H4 (cell line): ENCODE data around the gene ADAMTS20. TPM values are rescaled to one million over a fixed set of nuclear protein-coding genes. Genes with fewer than 3 reads are reported as not detected.
"Not testable (repeated sequence)": the region's sequence is repeated elsewhere in the genome, so short reads cannot be mapped to it uniquely, and the experiment has no call there.

Source experiments
- DNase-seq: peaks from one replicate; pipeline ENCODE4 v3.0.0-alpha.2; 2015; ENCODE audit warnings: low spot score
- total RNA-seq: library from RNA; depleted of rRNA; stranded (reverse); fragments of >200 nt; shearing (Covaris generic); gene quantifications from 2 replicates; pipeline ENCODE4 v1.2.3, GENCODE V29; 2014

Gene ADAMTS20
- total RNA-seq, 1 experiment from 2014 or later: 0.04 TPM

- not testable (repeated sequence) for DNase-seq
These were observed 192.0 kb downstream of the ADAMTS20 start for GRCh38 chr12:43360001-43360400.

DNA sequence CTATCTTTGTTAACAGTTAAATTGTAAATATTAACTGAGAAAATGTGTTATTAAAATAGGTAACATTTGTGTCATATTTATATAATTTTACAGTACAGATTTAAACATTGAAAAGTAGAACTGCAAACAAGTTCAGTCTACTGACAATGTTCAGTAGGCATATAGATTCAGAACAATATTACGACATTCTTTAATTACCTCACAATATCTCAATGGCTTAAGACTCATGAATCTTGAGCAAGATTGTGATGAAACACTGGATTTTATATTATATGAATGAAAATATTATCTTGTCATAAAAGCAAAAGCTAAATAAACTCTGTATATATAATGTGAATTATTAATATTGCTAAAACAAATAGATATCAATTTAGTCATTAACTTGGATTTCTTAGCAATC lies 194.9 kb downstream of the ADAMTS20 start:
- no peak for DNase-seq

DNA sequence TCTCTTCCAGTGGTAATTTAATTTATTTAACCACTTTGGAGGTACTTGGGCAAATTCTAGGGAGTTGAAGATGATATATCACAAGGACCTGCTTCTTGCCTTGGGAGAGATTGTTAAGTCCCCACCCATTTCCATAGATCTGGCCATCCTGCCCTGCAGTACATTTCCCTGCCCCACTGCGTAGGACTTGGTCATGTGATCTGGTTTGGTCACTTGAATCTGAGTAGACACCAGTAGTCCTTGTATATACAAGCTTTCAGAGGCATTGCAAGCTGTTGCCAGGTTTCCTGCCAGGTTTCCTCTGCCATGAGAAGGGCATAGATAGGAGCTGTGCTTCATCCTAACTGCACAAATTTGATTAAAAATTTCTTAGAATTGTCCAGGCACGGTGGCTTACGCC lies 200.0 kb downstream of the ADAMTS20 start:
- DNase-seq: peak; percentile 12

DNA sequence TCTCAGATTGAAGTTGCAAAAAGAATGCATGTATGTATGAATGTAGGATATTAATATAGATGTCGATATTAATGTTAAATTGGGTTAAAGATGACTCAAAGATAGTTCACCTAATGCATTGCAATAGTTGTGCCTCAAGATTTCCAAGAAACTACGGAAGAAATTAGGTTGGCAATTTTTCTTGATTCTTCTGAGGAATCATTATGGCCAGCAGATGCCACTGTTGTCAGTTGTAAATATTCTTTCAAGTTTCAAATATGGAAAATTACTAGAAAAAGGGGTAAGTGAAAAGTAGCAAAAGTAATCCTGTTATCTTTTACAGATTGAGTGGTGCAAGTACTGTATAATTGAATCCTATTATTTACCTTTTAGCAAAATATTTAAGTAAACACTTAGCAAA lies 202.1 kb downstream of the ADAMTS20 start:
- no peak for DNase-seq

GRCh38 chr12:43348221-43348620 lies 203.8 kb downstream of the ADAMTS20 start:
- DNase-seq: no peak

DNA sequence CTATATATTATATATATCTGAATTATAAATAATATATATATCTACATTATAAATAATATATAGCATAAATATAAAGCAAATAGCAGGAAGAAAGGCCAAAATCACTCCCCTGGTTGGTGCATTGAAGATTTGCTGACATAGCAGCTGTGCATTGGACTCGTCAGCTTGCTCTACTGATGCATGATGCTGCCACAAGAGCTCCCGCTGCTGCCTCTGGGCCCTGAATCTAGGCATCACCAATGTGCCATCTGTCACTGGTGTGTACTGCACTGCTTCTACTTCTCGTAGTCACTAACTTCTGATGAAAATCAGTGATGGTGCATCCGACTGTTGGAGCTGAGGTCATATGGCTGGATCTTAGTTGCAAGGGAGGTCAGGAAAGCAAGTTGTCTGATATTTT lies 205.0 kb downstream of the ADAMTS20 start:
- DNase-seq: no peak

GRCh38 chr12:43345023-43345422 lies 207.0 kb downstream of the ADAMTS20 start:
- no peak for DNase-seq

- not testable (repeated sequence) for DNase-seq
These were observed 210.2 kb downstream of the ADAMTS20 start for GRCh38 chr12:43341785-43342313.

DNA sequence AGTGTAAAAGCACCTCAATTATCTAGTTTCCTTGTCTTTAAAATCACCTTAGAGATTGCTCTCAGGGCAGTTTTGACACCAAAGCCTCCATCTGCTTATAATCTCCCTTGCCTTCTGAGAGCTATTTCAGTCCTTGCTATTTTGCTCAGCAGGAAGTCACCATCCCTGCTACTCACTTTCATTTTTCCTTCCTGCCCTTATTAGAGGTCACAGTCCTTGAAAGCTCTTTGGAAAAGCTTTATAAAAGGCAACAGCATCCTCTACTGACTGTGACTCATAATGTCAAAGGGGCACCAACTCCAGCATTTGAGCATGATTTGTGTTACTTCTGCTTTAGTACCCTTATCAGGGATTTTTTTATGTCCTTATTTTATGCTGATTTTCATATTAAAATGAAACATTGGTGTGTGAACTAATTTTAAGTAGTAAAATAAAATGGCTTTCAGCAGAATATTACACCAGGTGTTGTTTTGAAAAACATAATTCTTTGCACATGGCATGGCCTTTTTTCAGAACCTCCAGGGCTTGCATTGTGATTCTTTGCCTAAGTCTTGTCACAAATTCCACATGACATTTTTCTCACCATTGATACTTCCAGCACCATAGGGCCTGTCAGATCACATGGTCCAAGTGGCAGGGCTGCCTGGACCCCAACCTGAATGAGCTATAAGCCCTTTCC lies 213.0 kb downstream of the ADAMTS20 start:
- DNase-seq: peak; percentile 84

- DNase-seq: no peak
These were observed 214.2 kb downstream of the ADAMTS20 start for GRCh38 chr12:43337571-43338444.

- peak; percentile 47 for DNase-seq
These were observed 214.9 kb downstream of the ADAMTS20 start for GRCh38 chr12:43336962-43337555.

DNA sequence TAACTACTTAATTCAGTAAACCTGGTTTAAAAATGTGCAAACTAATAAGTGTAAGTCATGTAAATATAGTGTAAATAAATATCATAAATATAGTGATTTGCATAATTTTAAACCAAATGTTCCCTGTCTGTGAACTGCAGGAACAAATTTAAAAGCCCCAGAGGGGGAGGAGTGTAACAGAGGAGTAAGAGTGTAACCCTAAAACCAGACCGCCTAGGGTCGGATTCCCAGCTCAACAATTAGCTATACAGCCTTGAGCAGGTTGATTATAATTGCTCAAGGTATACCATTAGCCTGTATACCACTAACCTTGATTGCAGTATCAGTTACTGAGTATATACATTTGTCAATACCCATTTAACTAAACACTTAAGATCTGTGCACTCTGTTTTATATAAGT lies 218.4 kb downstream of the ADAMTS20 start:
- no peak for DNase-seq

DNA sequence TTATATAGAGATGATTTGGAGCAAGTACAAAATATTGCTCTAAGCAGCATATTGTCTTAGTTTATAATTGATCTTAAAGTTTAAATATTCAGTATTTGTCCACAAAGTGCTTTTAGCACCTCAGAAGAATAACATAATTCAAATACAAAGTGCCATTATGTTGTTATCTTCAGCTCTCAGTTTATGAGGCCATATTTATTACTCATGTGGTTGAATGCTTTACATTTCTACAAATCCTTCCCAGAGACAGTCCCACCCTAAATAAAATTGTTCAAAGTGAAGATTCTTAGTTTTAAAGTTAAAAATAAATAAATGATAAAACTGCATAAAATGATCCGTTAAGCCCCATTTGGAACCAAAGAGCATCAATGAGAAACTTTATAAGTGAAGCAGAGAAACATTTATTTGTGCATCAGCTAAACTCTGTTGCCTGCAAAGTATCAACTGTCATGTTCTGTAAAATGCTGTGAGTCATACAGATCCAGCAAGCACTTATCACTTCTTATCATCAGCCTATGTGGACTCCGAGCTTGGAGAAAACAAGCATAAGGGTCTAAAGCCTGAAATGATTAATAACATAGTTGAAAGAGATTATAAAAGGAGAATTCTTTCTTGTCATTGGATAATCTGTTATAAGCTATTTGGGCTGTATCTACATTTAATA lies 218.9 kb downstream of the ADAMTS20 start:
- no peak for DNase-seq

DNA sequence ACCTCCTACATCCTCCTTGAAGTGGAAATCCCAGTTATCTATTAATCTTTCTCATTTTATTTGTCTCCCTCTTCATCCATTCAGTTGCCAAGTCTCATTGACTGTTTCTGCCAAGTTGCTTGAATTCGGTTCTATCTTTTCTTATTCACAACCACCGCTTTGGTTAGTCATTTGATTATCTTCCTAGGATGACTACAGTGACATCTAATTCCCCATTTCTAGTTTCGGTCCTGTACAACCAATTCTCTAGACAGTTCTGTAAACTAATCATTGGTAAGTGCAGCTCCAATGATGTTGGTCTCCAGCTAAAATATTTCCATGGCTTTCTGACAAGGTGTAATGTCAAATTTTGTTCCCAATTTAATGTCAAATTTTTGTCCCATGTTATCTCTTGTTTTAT lies 220.1 kb downstream of the ADAMTS20 start:
- no peak for DNase-seq

DNA sequence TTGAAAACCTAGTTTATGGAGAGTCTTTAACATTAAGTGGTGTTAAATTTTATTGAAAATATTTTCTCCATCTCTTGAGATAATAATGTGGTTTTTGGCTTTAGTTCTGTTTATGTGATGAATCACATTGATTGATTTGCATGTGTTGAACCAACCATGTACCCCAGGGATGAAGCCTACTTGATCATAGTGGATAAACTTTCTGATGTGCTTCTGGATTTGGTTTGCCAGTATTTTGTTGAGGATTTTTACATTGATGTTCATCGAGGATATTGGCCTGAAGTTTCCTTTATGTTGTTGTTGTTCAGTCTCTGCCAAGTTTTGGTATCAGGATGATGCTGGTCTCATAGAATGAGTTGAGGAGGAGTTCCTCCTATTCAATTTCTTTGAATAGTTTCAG lies 222.6 kb downstream of the ADAMTS20 start:
- DNase-seq: no peak

- DNase-seq: no peak
These were observed 226.2 kb downstream of the ADAMTS20 start for GRCh38 chr12:43325786-43326185.

GRCh38 chr12:43320281-43320680 lies 231.7 kb downstream of the ADAMTS20 start:
- DNase-seq: no peak

- DNase-seq: no peak
These were observed 234.0 kb downstream of the ADAMTS20 start for GRCh38 chr12:43318021-43318420.

- DNase-seq: no peak
These were observed 234.8 kb downstream of the ADAMTS20 start for GRCh38 chr12:43317156-43317555.

DNA sequence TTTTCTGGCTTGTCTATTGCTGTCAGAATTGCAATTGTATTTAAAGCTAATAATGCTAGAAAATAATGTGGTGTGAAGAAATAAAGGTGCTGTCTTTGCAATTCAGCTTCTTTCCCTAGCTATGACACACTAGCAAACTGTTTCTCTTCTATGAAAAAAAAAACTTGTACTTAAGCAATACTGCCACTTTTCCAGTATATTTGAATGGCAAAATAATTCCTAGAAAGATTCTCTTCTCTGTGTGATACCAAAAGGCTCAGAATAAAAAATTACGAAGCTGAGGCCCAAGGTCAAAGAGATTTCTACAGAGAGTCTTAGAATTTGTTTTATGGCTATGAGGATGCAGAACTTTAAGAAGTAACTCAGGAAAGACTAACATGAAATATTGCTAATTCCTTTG lies 235.5 kb downstream of the ADAMTS20 start:
- DNase-seq: no peak

- DNase-seq: no peak
These were observed 236.0 kb downstream of the ADAMTS20 start for GRCh38 chr12:43315961-43316360.

DNA sequence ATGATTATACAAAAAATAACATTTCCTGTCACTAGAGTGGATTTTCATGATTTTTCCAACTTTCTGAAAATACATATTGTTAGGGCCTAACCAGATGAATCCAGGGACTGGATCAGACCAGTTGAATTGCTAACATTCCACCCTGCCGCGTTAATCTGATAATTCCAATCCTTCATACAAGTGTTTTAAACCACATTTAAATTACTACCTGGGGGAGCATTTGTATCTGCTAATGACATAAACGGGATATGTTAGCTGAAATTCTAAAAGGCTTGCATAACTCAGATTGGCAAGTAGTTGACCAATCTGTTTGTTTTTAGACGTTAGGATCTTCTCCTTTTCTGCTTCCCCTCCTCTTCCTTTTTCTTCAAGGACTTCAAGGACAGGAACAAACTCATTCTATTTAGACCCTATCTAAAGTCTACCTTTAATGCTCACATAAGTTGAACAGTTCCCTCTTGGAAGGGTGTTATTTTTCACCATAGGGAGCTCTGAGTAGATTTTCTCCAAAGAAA lies 239.0 kb downstream of the ADAMTS20 start:
- DNase-seq: no peak
